B cell (primary cell): ENCODE measurements around the gene SUMO3.

Experiments used
- CTCF ChIP-seq: fragments of 200-600 bp; IDR thresholded peaks from one replicate; pipeline ENCODE4 v1.8.0; 2022; ENCODE audit warnings: antibody characterized with exemption, mild to moderate bottlenecking
- EZH2 ChIP-seq: IDR thresholded peaks from 2 replicates; pipeline ENCODE4 v1.6.1; 2012; ENCODE audit warnings: borderline replicate concordance, low read depth, mild to moderate bottlenecking, moderate library complexity, low read length; ENCODE audit not compliant: insufficient read depth, poor library complexity, severe bottlenecking

- TF ChIP-seq CTCF: no peak
- TF ChIP-seq EZH2: no peak
These were observed 19.7 kb upstream of the SUMO3 start for GRCh38 chr21:44837537-44837936.
